ENCODE results near the gene TP53TG5. TPM values are rescaled to one million over a fixed set of nuclear protein-coding genes. Genes with fewer than 3 reads are reported as not detected.

The TP53TG5 gene
- total RNA-seq, 3 donors from 2014 or later = 1.4 to 2.1 (median 1.6) TPM

DNA sequence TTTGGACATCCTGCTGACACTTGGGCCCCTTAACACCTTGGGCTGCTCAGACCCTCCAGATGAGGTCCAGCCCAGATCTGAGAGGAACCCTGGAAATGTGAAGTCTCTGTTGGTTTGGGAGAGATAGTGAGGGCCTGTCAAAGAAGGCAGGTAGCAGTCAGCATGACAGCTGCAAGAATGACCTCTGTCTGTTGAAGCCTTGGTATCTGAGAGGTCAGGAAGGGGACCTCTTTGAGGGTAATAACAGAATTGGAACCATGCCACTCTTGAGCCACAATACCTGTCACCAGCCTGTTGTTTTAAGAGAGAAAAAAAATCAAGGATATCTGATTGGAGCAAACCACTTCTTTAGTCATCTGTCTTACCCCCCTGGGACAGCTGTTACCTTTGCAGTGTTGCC lies 11.0 kb downstream of the TP53TG5 start:
- ATAC-seq (no peak), DNase-seq (no peak)
- intact Hi-C loops (cut with DNase I, micrococcal nuclease) = no loop called here
- TF ChIP-seq, protein P1, sequence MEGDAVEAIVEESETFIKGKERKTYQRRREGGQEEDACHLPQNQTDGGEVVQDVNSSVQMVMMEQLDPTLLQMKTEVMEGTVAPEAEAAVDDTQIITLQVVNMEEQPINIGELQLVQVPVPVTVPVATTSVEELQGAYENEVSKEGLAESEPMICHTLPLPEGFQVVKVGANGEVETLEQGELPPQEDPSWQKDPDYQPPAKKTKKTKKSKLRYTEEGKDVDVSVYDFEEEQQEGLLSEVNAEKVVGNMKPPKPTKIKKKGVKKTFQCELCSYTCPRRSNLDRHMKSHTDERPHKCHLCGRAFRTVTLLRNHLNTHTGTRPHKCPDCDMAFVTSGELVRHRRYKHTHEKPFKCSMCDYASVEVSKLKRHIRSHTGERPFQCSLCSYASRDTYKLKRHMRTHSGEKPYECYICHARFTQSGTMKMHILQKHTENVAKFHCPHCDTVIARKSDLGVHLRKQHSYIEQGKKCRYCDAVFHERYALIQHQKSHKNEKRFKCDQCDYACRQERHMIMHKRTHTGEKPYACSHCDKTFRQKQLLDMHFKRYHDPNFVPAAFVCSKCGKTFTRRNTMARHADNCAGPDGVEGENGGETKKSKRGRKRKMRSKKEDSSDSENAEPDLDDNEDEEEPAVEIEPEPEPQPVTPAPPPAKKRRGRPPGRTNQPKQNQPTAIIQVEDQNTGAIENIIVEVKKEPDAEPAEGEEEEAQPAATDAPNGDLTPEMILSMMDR (IDR thresholded peaks at IDR 0.05) = no peak
- Histone ChIP-seq H3K36me3 (ENCODE audit: low read depth) (peaks cover 9% of the 10 kb centered on the region), H3K4me1 (ENCODE audit: low read depth) (peaks cover 31% of the 10 kb centered on the region), H3K4me3 (no peak overlapping the region), H3K9me3 (no peaks in the 10 kb centered on the region)

DNA sequence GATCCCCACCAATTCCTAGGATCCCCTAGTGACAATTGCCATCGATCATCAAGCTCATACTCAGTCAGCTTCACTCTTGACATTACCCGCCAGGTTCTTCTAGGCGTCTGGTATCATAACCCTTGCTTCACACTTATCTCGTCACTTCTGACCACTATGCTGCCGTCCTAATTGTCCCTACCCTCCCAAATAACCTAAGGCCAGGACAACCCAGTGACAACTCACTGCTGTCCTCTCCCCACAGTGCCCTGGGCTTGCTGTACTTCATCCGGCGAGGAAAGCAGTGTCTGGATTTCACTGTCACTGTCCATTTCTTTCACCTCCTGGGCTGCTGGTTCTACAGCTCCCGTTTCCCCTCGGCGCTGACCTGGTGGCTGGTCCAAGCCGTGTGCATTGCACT lies 11.5 kb downstream of the TP53TG5 start:
- intact Hi-C loops (cut with DNase I, micrococcal nuclease) = no loop called here
- H3K36me3 ChIP-seq (ENCODE audit: low read depth) = peaks cover 9% of the 10 kb centered on the region
- no peak for ATAC-seq
- no peak for DNase-seq
- no peaks in the 10 kb centered on the region for H3K9me3 ChIP-seq
- H3K4me1 ChIP-seq (ENCODE audit: low read depth) = peaks cover 31% of the 10 kb centered on the region
- H3K4me3 ChIP-seq = no peak overlapping the region
- TF ChIP-seq, protein P1 (IDR thresholded peaks at IDR 0.05) = no peak

DNA sequence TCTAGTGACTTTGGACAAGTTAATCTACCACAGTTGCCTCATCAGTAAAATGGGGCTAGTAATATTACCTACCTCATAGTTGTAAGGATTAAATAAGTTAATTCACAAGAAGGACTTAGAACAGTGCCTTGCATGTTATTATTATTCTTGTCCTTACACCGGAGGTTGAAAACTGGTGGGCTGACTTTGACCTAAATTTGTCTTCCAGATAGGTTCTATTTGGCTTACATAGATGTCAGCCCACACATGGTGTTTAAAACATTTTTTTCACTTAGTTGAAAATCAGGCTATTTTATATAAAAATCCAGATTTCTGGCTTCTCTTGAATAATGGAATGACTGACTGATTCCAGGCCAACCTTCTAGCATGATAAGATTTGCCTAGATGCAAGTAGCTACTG lies 11.9 kb downstream of the TP53TG5 start:
- no peak for ATAC-seq
- no peak for DNase-seq
- Histone ChIP-seq H3K4me1 (ENCODE audit: low read depth) (peaks cover 31% of the 10 kb centered on the region), H3K4me3 (no peak overlapping the region), H3K36me3 (ENCODE audit: low read depth) (peaks cover 9% of the 10 kb centered on the region), H3K9me3 (no peaks in the 10 kb centered on the region)
- TF ChIP-seq, protein P1 (IDR thresholded peaks at IDR 0.05) = no peak
- intact Hi-C loops (cut with DNase I, micrococcal nuclease) = no loop called here

DNA sequence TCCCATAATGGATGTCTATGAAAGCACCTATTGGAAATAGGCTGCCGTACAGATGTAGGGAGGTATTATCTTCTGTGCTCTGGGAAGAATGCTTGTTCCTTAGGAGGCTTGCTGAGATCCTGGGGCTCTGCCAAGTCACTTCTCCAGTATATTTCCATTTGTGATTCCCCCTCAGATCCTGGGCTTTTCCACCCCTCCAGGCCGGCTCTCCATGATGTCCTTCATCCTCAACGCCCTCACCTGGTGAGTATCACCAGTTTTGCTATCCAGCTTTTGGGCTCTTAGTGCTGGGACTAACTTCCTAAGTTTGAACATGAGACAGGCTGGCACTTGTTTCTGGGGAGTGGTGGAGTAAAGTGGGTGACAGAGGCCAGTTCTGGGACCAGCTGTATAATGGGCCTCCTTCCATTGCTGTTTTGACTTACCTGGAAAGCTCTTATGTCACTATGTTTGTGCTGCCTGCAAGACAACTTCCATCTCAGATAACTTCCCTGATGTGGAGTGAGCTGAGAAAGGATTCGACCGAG lies 12.6 kb downstream of the TP53TG5 start:
- Histone ChIP-seq H3K4me3 (no peak overlapping the region), H3K36me3 (ENCODE audit: low read depth) (peaks cover 9% of the 10 kb centered on the region), H3K4me1 (ENCODE audit: low read depth) (peaks cover 31% of the 10 kb centered on the region), H3K9me3 (no peaks in the 10 kb centered on the region)
- ATAC-seq (no peak), DNase-seq (no peak)
- TF ChIP-seq, protein P1 (IDR thresholded peaks at IDR 0.05) = no peak
- intact Hi-C loops (cut with DNase I, micrococcal nuclease) = no loop called here

DNA sequence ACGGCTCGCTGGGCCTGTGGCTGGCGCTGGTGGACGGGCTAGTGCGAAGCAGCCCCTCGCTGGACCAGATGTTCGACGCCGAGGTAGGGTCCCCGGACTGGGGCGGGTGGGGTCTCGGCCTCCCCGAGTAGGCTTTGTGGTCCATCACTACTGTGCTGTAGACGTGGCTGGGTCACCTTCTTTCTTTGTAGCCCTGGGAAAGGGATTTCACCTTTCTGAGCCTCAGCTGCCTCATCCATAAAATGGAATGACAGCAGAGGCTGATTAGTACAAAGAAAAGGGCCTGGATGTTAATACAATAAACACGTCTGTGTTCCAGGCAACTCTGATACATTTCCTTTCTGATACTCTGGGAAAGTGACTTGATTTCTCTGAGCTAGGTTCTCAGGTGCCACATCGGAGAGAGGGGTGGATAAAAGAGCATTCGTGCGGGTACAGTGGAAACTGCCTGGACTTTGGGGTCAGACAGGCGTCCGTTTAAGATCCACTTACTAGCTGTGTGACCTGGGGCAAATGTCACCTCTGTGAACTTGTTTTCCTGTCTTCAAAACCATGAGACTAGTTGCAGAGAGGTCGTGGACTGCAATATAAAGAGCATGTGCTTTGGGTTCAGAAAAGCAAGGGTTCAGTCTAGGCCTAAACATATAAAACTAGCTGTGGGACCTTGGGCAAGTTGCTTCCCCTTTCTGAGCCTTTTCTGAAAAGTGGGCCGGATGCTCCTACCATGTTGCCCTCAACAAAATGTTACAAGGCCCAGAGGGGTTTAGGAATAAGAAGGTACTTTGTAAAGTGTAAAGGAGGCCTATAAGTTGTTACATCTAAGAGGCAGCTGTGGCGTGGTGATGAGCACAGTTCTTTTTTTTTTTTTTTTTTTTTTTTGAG lies 14.3 kb downstream of the TP53TG5 start:
- Histone ChIP-seq H3K4me1 (ENCODE audit: low read depth) (peaks cover 40% of the 10 kb centered on the region), H3K4me3 (peak overlapping the region; percentile 49), H3K36me3 (ENCODE audit: low read depth) (peaks cover 9% of the 10 kb centered on the region), H3K9me3 (no peaks in the 10 kb centered on the region)
- DNase-seq = peak in 1 of 3 donors; percentile 3
- intact Hi-C loops (cut with DNase I, micrococcal nuclease) = no loop called here
- TF ChIP-seq, protein P1 (IDR thresholded peaks at IDR 0.05) = no peak
- ATAC-seq = no peak

Measured in mucosa of descending colon (tissue), 3 donors.